ENCODE data around the gene RAB4A. TPM values are rescaled to one million over a fixed set of nuclear protein-coding genes. Genes with fewer than 3 reads are reported as not detected.
A peak's percentile ranks its signal among the peaks of the same experiment; 100 is the strongest.

Gene RAB4A
- total and polyA plus RNA-seq, 2 of the 13 experiments (the other 11 are each of a cell fraction or from before 2014, with no cell fraction given) = 56.0 to 80.1 TPM

DNA sequence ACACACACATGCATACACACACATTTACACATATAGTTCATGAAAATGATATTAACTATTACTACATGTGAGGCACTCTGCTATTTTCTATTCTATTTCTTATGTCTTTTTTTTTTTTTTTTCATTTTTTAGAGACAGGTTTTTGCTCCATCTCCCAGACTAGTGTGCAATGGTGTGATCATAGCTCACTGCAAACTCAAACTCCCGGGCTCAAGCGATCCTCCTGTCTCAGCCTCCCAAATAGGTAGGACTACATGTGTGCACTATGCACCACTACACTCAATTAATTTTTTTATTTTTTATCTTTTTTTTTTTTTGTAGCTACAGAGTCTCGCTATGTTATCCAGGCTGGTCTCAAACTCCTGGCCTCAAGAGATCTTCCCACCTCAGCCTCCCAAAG, 48.8 kb upstream of the RAB4A start (continued):
- TF ChIP-seq TGIF2 (CRISPR knock-in tag; IDR thresholded peaks at IDR 0.05) (no peak), ZNF510 (CRISPR knock-in tag; IDR thresholded peaks at IDR 0.05; ENCODE audit: low read depth) (no peak), ZNF235 (CRISPR knock-in tag; IDR thresholded peaks at IDR 0.05; ENCODE audit: borderline replicate concordance) (no peak)

GRCh38 chr1:229223498-229223897, 47.4 kb upstream of the RAB4A start:
- WGBS (ENCODE audit: low lambda C conversion rate) = 9% methylated on average over 7 of the region's 8 CpGs
- ChIA-PET POLR2A (interaction anchor here (1.0 to 3.8 kb wide), 4 partner anchors 15 to 488 kb away, joined by 3 to 34 read pairs (median 11); partner anchors contain the start of gene RHOU), CTCF (ENCODE audit: low intra/inter-chr PET ratio, low total read pairs) (no interaction called here)
- peak overlapping the region; percentile 77 for H3K27ac ChIP-seq (ENCODE audit: extremely low read length, insufficient read depth, low read length)
- H3K4me3 ChIP-seq (replicated peaks in 1 of 3; ENCODE audit: insufficient read depth in 1 of 3, low read depth in 2 of 3, low read length in 3 of 3) = peak overlapping the region in 1 of 3 experiments; percentile 31; a peak in 2 of 6 replicates
- H3K9ac ChIP-seq (ENCODE audit: insufficient read depth, low read depth, low read length) = peak overlapping the region; percentile 67
- no peaks in the 10 kb centered on the region for H3K9me3 ChIP-seq (ENCODE audit: low read length)
- peak overlapping the region; percentile 57 for H2AFZ ChIP-seq (ENCODE audit: low read length)
- peak; percentile 23 for ATAC-seq
- BruUV-seq (replicated peaks) = no TSS peak
- H3K4me2 ChIP-seq (ENCODE audit: low read depth, low read length) = peak overlapping the region; percentile 64
- peak; percentile 74 for FAIRE-seq
- no peaks in the 10 kb centered on the region for H3K79me2 ChIP-seq (ENCODE audit: insufficient read depth, low read length)
- H3K27me3 ChIP-seq (ENCODE audit: control insufficient read depth in 1 of 2, insufficient read depth in 2 of 2, low read length in 2 of 2) = no peaks in the 10 kb centered on the region
- H3K36me3 ChIP-seq (replicated peaks in 1 of 2; ENCODE audit: control insufficient read depth in 1 of 2, insufficient read depth in 2 of 2, low read length in 2 of 2) = no peaks in the 10 kb centered on the region
- in situ Hi-C loops (cut with HindIII; ENCODE audit: extremely low pct_ligation_motif_present, low pct_unique_long_range_greater_than_20kb) (loop anchor here (10.0 kb wide), 1 partner anchor 489 kb away; the partner anchor contains the start of gene RHOU), intact Hi-C loops (cut with micrococcal nuclease; ENCODE audit: unreplicated experiment) (loop anchor here (10.0 kb wide), 4 partner anchors 119 to 359 kb away; no protein-coding TSS in a partner anchor)
- H3K4me1 ChIP-seq (ENCODE audit: insufficient read depth, low read length) = peaks cover 94% of the 10 kb centered on the region
- DNase-seq (ENCODE audit: low spot score) = peak; percentile 64
- H4K20me1 ChIP-seq (ENCODE audit: insufficient read depth, low read length) = no peaks in the 10 kb centered on the region
- TF ChIP-seq ZNF274 (CRISPR knock-in tag; IDR thresholded peaks at IDR 0.05) (no peak), ZBTB33 (CRISPR knock-in tag; IDR thresholded peaks at IDR 0.05) (no peak), ZNF383 (CRISPR knock-in tag; IDR thresholded peaks at IDR 0.05; ENCODE audit: borderline replicate concordance) (no peak), ZNF687 (CRISPR knock-in tag; IDR thresholded peaks at IDR 0.05) (peak; percentile 70), ZNF501 (CRISPR knock-in tag; IDR thresholded peaks at IDR 0.05) (peak; percentile 52; the same call in 1 of the 2 replicates), ZNF44 (CRISPR knock-in tag; IDR thresholded peaks at IDR 0.05) (no peak), ZNF574 (CRISPR knock-in tag; IDR thresholded peaks at IDR 0.05) (0 out of 2 replicates have a peak, but pooled peaks have one; percentile 22), ZNF891 (CRISPR knock-in tag; IDR thresholded peaks at IDR 0.05) (0 out of 2 replicates have a peak, but pooled peaks have one; percentile 28), BHLHE40 (IDR thresholded peaks at IDR 0.05; ENCODE audit: low read length) (no peak)

Measured in HepG2 (cell line).